Mucosa of descending colon (tissue), 3 donors: ENCODE measurements around the gene FBXO46. TPM values are rescaled to one million over a fixed set of nuclear protein-coding genes. Genes with fewer than 3 reads are reported as not detected.

Experiments used
- ATAC-seq: fragments of 200-7000 bp; cut with Tn5 transposase; one replicate; pipeline ENCODE4 v1.9.1; 2020; ENCODE audit warnings: mild to moderate bottlenecking, moderate library complexity
- DNase-seq, 3 donors: peaks; one replicate each; pipeline ENCODE4 v3.0.0-alpha.2; 2020
- H3K36me3 ChIP-seq: fragments of 200-600 bp; one replicate; pipeline ENCODE4 v1.8.0; 2021; ENCODE audit warnings: low read depth, mild to moderate bottlenecking
- H3K4me1 ChIP-seq: fragments of 200-600 bp; one replicate; pipeline ENCODE4 v1.8.0; 2021; ENCODE audit warnings: low read depth, mild to moderate bottlenecking
- H3K4me3 ChIP-seq: fragments of 200-600 bp; one replicate; pipeline ENCODE4 v1.8.0; 2021; ENCODE audit warnings: mild to moderate bottlenecking
- H3K9me3 ChIP-seq: fragments of 200-600 bp; one replicate; pipeline ENCODE4 v1.8.0; 2021; ENCODE audit warnings: mild to moderate bottlenecking
- CTCF ChIP-seq: fragments of 200-600 bp; IDR thresholded peaks from one replicate; pipeline ENCODE4 v1.8.0; 2022; ENCODE audit warnings: antibody characterized with exemption, mild to moderate bottlenecking
- intact Hi-C, 2 donors: fragments of 100-400 bp; cut with DNase I in 1 of 2; cut with micrococcal nuclease in 1 of 2; formaldehyde crosslinking; loops; one replicate each; pipeline versions ENCODE4 v1.11.0 to v1.11.1; 2022; cut with DNase I, micrococcal nuclease
- microRNA-seq: library from miRNA; unstranded; fragments of <30 nt; microRNA quantifications from one replicate; pipeline ENCODE4, GENCODE V29; 2019
- total RNA-seq, 3 donors: library from RNA; stranded (reverse); fragmentation: NEBNext Ultra II Directional in 2 of 3; extraction: Animal tissue kit (Norgen Biotek cat#: 25700) in 2 of 3; gene quantifications; one replicate each; pipeline versions ENCODE4 v1.2.1 to v1.2.4, GENCODE V29; 2021 to 2023
- donor health status: DM: no; HTN: no; CAD: no; lungs with moderate emphysema.
- donor health status: DM: no; HTN: no; CAD: no.
- donor health status: DM: no; HTN: yes; CAD: no.

The FBXO46 gene
- total RNA-seq, 3 donors from 2014 or later, result 30.1 to 34.0 (median 32.3) TPM

DNA sequence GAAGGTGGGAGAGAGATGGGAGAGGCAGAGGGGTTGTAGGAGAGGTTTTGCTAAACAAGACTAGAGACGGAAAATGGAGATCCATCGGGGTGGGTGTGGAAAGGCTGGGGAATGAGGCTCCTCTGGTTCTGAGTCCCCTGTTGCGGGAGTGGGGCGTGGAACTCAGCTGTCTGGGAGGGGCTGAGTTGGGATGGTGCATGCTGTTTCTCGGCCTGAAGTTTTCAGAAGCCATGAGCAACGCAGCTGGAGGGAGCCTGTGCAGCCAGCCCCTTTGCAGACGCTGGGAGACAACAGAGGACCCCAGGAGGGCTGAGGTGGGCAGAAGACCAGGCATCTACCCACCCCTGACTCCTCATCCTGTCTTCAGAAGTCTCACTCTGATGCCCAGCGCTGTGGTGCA is 70.1 kb downstream of the FBXO46 start:
- ATAC-seq, result no peak
- Histone ChIP-seq H3K36me3 (no peaks in the 10 kb centered on the region), H3K4me1 (no peaks in the 10 kb centered on the region), H3K4me3 (no peak overlapping the region), H3K9me3 (no peaks in the 10 kb centered on the region)
- no peak for TF ChIP-seq CTCF
- intact Hi-C loops, result no loop called here
- DNase-seq, result no peak

Small RNA genes lying within 50 kb of the gene (microRNA-seq; reads per million reads assigned to microRNA genes)
- not detected for gene MIR642A
- gene MIR642B, result not detected

Other genes starting within 250 kb of the FBXO46 start
- 10 to 100 TPM in 1 of 3 donors, 1 to 10 TPM in 2; 3.1 to 18.2 (median 6.2) TPM for gene RTN2, start 233.8 kb downstream of the FBXO46 start, total RNA-seq
- 1 to 10 TPM in 1 of 3 donors, under 1 TPM in 2; 0.43 to 1.3 (median 0.87) TPM for gene PPM1N, start 232.5 kb downstream of the FBXO46 start, total RNA-seq
- gene VASP, start 223.4 kb downstream of the FBXO46 start, total RNA-seq, result 100 to 1,000 TPM; 190 to 252 (median 235) TPM
- 10 to 100 TPM; 12.1 to 16.4 (median 13.4) TPM for gene OPA3, start 146.1 kb downstream of the FBXO46 start, total RNA-seq
- 1 to 10 TPM in 2 of 3 donors, under 1 TPM in 1; 0.84 to 1.0 (median 1.0) TPM for gene GPR4, start 128.7 kb downstream of the FBXO46 start, total RNA-seq
- 100 to 1,000 TPM in 1 of 3 donors, 10 to 100 TPM in 2; 59.9 to 119 (median 79.1) TPM for gene EML2, start 91.5 kb downstream of the FBXO46 start, total RNA-seq
- 10 to 100 TPM in 2 of 3 donors, 1 to 10 TPM in 1; 6.8 to 19.4 (median 14.2) TPM for gene GIPR, start 62.7 kb downstream of the FBXO46 start, total RNA-seq
- gene SNRPD2, start 38.9 kb downstream of the FBXO46 start, total RNA-seq, result 100 to 1,000 TPM; 201 to 270 (median 230) TPM
- gene QPCTL, start 38.2 kb downstream of the FBXO46 start, total RNA-seq, result 1 to 10 TPM; 8.2 to 8.9 (median 8.3) TPM
- not detected for gene MEIOSIN, start 2.5 kb upstream of the FBXO46 start, total RNA-seq
- 10 to 100 TPM in 2 of 3 donors, 1 to 10 TPM in 1; 9.6 to 35.6 (median 11.1) TPM for gene SIX5, start 38.4 kb upstream of the FBXO46 start, total RNA-seq
- 100 to 1,000 TPM in 1 of 3 donors, 10 to 100 TPM in 2; 23.9 to 123 (median 33.9) TPM for gene DMPK, start 51.6 kb upstream of the FBXO46 start, total RNA-seq
- gene DMWD, start 61.9 kb upstream of the FBXO46 start, total RNA-seq, result 10 to 100 TPM; 33.2 to 67.1 (median 43.7) TPM
- under 1 TPM; 0.16 to 0.24 (median 0.20) TPM for gene RSPH6A, start 84.4 kb upstream of the FBXO46 start, total RNA-seq
- gene SYMPK, start 132.3 kb upstream of the FBXO46 start, total RNA-seq, result 10 to 100 TPM; 61.1 to 67.4 (median 65.9) TPM
- 10 to 100 TPM; 14.1 to 33.7 (median 32.9) TPM for gene FOXA3, start 133.4 kb upstream of the FBXO46 start, total RNA-seq
- gene IRF2BP1, start 155.2 kb upstream of the FBXO46 start, total RNA-seq, result 10 to 100 TPM; 19.0 to 33.7 (median 19.8) TPM
- gene MYPOP, start 171.7 kb upstream of the FBXO46 start, total RNA-seq, result 10 to 100 TPM in 2 of 3 donors, 1 to 10 TPM in 1; 9.2 to 13.7 (median 10.2) TPM
- gene NANOS2, start 183.9 kb upstream of the FBXO46 start, total RNA-seq, result not detected
- gene NOVA2, start 243.0 kb upstream of the FBXO46 start, total RNA-seq, result 1 to 10 TPM in 2 of 3 donors, under 1 TPM in 1; 0.55 to 3.0 (median 1.3) TPM